MM.1S (cell line): ENCODE results near the gene DIRAS1.
"Not testable (repeated sequence)": the region's sequence is repeated elsewhere in the genome, so short reads cannot be mapped to it uniquely, and the experiment has no call there.

Experiments
- DNase-seq: peaks from one replicate; pipeline ENCODE4 v3.0.0-alpha.2; 2015
- H2AFZ ChIP-seq: fragments of 300-600 bp; sonication (generic); 2 replicates; pipeline ENCODE4 v1.6.0; 2016; ENCODE audit warnings: antibody characterized with exemption, low read length
- H3F3A ChIP-seq: fragments of 300-600 bp; sonication (generic); 2 replicates; pipeline ENCODE4 v1.6.1; 2016; ENCODE audit warnings: mild to moderate bottlenecking, antibody characterized with exemption, low read length, moderate library complexity, mixed read lengths; ENCODE audit not compliant: insufficient read depth
- H3K27ac ChIP-seq: fragments of 300-600 bp; sonication (generic); 2 replicates; pipeline ENCODE4 v1.5.1; 2016; ENCODE audit warnings: mild to moderate bottlenecking, low read length
- H3K27me3 ChIP-seq: fragments of 300-600 bp; sonication (generic); replicated peaks from 2 replicates; pipeline ENCODE4 v1.6.0; 2016; ENCODE audit warnings: low read length; ENCODE audit not compliant: insufficient read depth
- H3K36me3 ChIP-seq: fragments of 300-600 bp; sonication (generic); replicated peaks from 2 replicates; pipeline ENCODE4 v1.6.1; 2016; ENCODE audit warnings: mild to moderate bottlenecking, low read length, mixed read lengths; ENCODE audit not compliant: insufficient read depth
- H3K4me1 ChIP-seq: fragments of 300-600 bp; sonication (generic); 2 replicates; pipeline ENCODE4 v1.6.1; 2016; ENCODE audit warnings: low read length, mixed read lengths
- H3K4me2 ChIP-seq: fragments of 300-600 bp; sonication (generic); 2 replicates; pipeline ENCODE4 v1.6.0; 2016; ENCODE audit warnings: low read depth, low read length
- H3K4me3 ChIP-seq: fragments of 300-600 bp; sonication (generic); 2 replicates; pipeline ENCODE4 v1.5.1; 2016; ENCODE audit warnings: low read length, mixed read lengths
- H3K79me2 ChIP-seq: fragments of 300-600 bp; sonication (generic); 2 replicates; pipeline ENCODE4 v1.6.1; 2016; ENCODE audit warnings: mixed run types, low read length, mixed read lengths
- H3K9ac ChIP-seq: fragments of 300-600 bp; sonication (generic); 2 replicates; pipeline ENCODE4 v1.6.1; 2016; ENCODE audit warnings: low read length, mixed read lengths
- H3K9me2 ChIP-seq: fragments of 300-600 bp; sonication (generic); replicated peaks from 2 replicates; pipeline ENCODE4 v1.6.1; 2016; ENCODE audit warnings: mild to moderate bottlenecking, low read length, mixed read lengths; ENCODE audit not compliant: insufficient read depth
- H3K9me3 ChIP-seq: fragments of 300-600 bp; sonication (generic); replicated peaks from 2 replicates; pipeline ENCODE4 v1.6.1; 2016; ENCODE audit warnings: mild to moderate bottlenecking, low read length, mixed read lengths; ENCODE audit not compliant: insufficient read depth
- H4K20me1 ChIP-seq: fragments of 300-600 bp; sonication (generic); 2 replicates; pipeline ENCODE4 v1.6.1; 2016; ENCODE audit warnings: mild to moderate bottlenecking, low read length, moderate library complexity, mixed read lengths; ENCODE audit not compliant: insufficient read depth
- EZH2 ChIP-seq: fragments of 300-600 bp; sonication (generic); optimal IDR thresholded peaks from 2 replicates; pipeline ENCODE3; 2017; ENCODE audit warnings: low read depth, mild to moderate bottlenecking, antibody characterized with exemption, low read length, mixed read lengths
- EZH2phosphoT487 ChIP-seq: fragments of 300-600 bp; sonication (generic); IDR thresholded peaks from 2 replicates; pipeline ENCODE4 v1.6.1; 2018; ENCODE audit warnings: antibody characterized with exemption, low read length
- TF ChIP-seq, protein P1 (sequence below): fragments of 300-600 bp; sonication (generic); IDR thresholded peaks from 2 replicates; pipeline ENCODE4 v1.5.1; 2016; ENCODE audit warnings: antibody characterized with exemption, low read length, mixed read lengths

The DIRAS1 gene

DNA sequence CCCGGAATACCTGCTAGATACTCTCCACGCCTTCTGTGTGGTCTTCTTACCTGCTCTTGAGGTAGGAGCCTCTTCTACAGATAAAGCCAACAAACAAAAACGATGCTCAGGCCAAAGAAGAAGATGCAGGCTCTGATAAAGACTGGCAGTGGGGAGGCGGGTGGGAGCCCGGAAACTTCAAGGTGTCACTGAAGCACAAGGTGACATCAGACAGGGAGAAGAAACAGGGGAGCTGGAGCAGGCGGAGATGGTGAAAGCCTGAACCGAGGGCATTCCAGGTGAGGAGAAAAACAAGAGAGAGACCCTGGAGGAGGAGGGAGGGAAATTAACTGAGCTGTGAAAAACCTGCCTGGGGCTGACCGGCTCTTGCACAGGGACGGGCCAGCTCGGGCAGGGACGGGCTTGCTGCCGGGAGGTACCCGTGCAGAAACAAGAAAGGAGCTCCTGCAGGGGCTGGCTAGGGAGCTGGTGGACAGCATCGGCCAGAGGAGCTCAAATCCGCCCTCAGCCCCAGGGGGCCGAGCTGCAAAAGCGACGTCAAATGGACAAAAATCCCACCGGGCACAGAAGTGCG is 37.7 kb downstream of the DIRAS1 start:
- Histone ChIP-seq H3K36me3 (no peaks in the 10 kb centered on the region), H3K4me2 (no peak overlapping the region)

DNA sequence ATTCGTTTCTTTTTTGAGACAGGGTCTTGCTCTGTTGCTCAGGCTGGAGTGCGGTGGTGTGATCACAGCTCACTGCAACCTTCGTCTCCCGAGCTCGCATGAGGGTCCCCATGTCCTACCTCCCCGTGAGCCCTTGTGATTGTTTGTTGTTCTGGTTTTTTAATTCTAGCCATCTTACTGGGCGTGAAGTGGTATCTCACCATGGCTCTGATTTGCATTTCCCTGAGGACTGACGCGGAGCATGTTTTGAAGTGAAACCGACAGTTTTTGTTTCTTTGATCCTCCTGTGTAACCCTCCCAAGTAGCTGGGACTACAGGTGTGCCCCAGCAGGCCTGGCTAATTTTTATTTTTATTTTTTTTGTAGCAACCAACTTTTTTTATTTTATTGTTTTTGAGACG is 40.4 kb downstream of the DIRAS1 start:
- H3K27me3 ChIP-seq, result no peaks in the 10 kb centered on the region

More for the DNA sequence above, 37.7 kb downstream of the DIRAS1 start:
- Histone ChIP-seq H4K20me1 (no peaks in the 10 kb centered on the region), H3K9ac (no peak overlapping the region), H3K79me2 (peaks cover 8% of the 10 kb centered on the region), H3K9me3 (no peaks in the 10 kb centered on the region), H3K4me1 (no peaks in the 10 kb centered on the region), H3K4me3 (no peak overlapping the region), H3K9me2 (no peaks in the 10 kb centered on the region), H3K27ac (no peak overlapping the region), H2AFZ (no peak overlapping the region), H3K27me3 (no peaks in the 10 kb centered on the region), H3F3A (no peaks in the 10 kb centered on the region)
- no peak for TF ChIP-seq EZH2phosphoT487
- TF ChIP-seq, protein P1, sequence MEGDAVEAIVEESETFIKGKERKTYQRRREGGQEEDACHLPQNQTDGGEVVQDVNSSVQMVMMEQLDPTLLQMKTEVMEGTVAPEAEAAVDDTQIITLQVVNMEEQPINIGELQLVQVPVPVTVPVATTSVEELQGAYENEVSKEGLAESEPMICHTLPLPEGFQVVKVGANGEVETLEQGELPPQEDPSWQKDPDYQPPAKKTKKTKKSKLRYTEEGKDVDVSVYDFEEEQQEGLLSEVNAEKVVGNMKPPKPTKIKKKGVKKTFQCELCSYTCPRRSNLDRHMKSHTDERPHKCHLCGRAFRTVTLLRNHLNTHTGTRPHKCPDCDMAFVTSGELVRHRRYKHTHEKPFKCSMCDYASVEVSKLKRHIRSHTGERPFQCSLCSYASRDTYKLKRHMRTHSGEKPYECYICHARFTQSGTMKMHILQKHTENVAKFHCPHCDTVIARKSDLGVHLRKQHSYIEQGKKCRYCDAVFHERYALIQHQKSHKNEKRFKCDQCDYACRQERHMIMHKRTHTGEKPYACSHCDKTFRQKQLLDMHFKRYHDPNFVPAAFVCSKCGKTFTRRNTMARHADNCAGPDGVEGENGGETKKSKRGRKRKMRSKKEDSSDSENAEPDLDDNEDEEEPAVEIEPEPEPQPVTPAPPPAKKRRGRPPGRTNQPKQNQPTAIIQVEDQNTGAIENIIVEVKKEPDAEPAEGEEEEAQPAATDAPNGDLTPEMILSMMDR, result no peak
- no peak for TF ChIP-seq EZH2
- no peak for DNase-seq

DNA sequence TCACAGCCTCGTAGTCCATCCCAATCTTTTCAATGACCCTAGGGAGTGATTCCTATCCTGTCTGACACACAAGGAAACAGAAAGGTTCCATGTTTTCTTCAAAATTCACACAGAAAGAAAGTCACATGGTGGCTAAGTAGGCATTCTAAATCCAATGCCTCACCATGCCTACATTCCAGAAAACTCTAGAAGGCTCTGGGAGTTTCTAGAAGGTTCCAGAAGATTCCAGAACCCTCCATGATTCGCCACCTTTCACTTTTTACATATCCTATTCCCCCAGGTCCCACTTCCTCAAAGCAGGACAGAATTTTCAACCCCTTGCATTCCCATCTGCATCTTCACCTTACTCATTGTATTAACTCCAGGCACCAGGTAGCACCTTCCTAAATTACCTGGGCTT is 41.7 kb downstream of the DIRAS1 start:
- no peaks in the 10 kb centered on the region for H3K9me2 ChIP-seq
- H3K9ac ChIP-seq, result no peak overlapping the region
- no peaks in the 10 kb centered on the region for H3K9me3 ChIP-seq
- no peaks in the 10 kb centered on the region for H3F3A ChIP-seq
- no peak overlapping the region for H2AFZ ChIP-seq
- H4K20me1 ChIP-seq, result no peaks in the 10 kb centered on the region
- no peak overlapping the region for H3K4me3 ChIP-seq
- DNase-seq, result no peak
- TF ChIP-seq EZH2phosphoT487, result no peak
- TF ChIP-seq EZH2, result no peak
- TF ChIP-seq, protein P1, result no peak
- H3K27me3 ChIP-seq, result no peaks in the 10 kb centered on the region
- no peaks in the 10 kb centered on the region for H3K79me2 ChIP-seq
- H3K4me2 ChIP-seq, result no peak overlapping the region
- H3K36me3 ChIP-seq, result no peaks in the 10 kb centered on the region
- H3K4me1 ChIP-seq, result no peaks in the 10 kb centered on the region
- no peak overlapping the region for H3K27ac ChIP-seq

More for the DNA sequence above, 40.4 kb downstream of the DIRAS1 start:
- Histone ChIP-seq H3K9ac (no peak overlapping the region), H3K9me2 (no peaks in the 10 kb centered on the region), H3F3A (no peaks in the 10 kb centered on the region), H3K9me3 (no peaks in the 10 kb centered on the region), H3K4me3 (no peak overlapping the region), H3K79me2 (0 out of 2 replicates have a peak, but pooled peaks cover 1% of the 10 kb centered on the region), H3K4me2 (no peak overlapping the region), H2AFZ (no peak overlapping the region), H3K36me3 (no peaks in the 10 kb centered on the region), H4K20me1 (no peaks in the 10 kb centered on the region), H3K4me1 (no peaks in the 10 kb centered on the region), H3K27ac (no peak overlapping the region)
- DNase-seq, result no peak
- no peak for TF ChIP-seq EZH2
- TF ChIP-seq EZH2phosphoT487, result no peak
- TF ChIP-seq, protein P1, result no peak

DNA sequence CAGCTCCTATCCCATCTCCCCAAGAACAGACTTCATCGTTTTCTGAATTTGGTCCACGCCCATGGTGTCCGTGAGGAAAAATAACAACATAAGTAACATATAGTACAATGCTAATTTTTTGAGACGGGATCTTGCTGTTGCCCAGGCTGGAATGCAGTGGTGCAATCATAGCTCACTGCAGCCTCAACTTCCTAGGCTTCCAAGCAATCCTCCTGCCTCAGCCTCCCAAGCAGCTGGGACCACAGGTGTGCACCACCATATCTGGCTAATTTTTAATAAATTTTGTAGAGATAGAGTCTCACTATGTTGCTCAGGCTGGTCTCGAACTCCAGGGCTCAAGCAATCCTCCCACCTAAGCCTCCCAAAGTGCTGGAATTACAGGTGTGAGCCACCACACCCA is 42.2 kb downstream of the DIRAS1 start:
- H3F3A ChIP-seq, DNase-seq, H3K4me1 ChIP-seq, H3K27me3 ChIP-seq, H3K4me3 ChIP-seq, H3K27ac ChIP-seq, H3K9me3 ChIP-seq, H3K79me2 ChIP-seq, H2AFZ ChIP-seq, H3K9ac ChIP-seq, H3K4me2 ChIP-seq, H4K20me1 ChIP-seq, H3K9me2 ChIP-seq, H3K36me3 ChIP-seq: not testable (repeated sequence)
